Heart left ventricle (tissue), 16 donors: Measurements from ENCODE around the gene ZNF613. TPM values are rescaled to one million over a fixed set of nuclear protein-coding genes. Genes with fewer than 3 reads are reported as not detected.

ENCODE experiments used
- ATAC-seq, 4 donors: fragments of 200-7000 bp; cut with Tn5 transposase; one replicate each; pipeline ENCODE4 v1.9.1; 2020 to 2022; ENCODE audit warnings: moderate library complexity in 4 of 4, mild to moderate bottlenecking in 3 of 4, moderate number of reproducible peaks in 1 of 4
- DNase-seq, 5 donors: peaks; one replicate each; pipeline ENCODE4 v3.0.0-alpha.2; 2020
- H3K27ac ChIP-seq, 12 donors: fragments of 200-600 bp; sonication (generic) in 4 of 12; one replicate each; pipeline versions ENCODE4 v1.5.0 to v1.8.0; 2016 to 2022; ENCODE audit warnings: mild to moderate bottlenecking in 2 of 12
- H3K27me3 ChIP-seq, 9 donors: fragments of 200-600 bp; sonication (generic) in 2 of 9; one replicate each; pipeline versions ENCODE4 v1.5.1 to v1.8.0; 2016 to 2022; ENCODE audit warnings: mild to moderate bottlenecking in 3 of 9
- H3K36me3 ChIP-seq, 9 donors: fragments of 200-600 bp; sonication (generic) in 2 of 9; one replicate each; pipeline versions ENCODE4 v1.5.0 to v1.8.0; 2018 to 2022; ENCODE audit warnings: mild to moderate bottlenecking in 2 of 9
- H3K4me1 ChIP-seq, 12 donors: fragments of 200-600 bp; sonication (generic) in 4 of 12; one replicate each; pipeline versions ENCODE4 v1.5.0 to v1.8.0; 2016 to 2022; ENCODE audit warnings: mild to moderate bottlenecking in 3 of 12
- H3K4me3 ChIP-seq, 12 donors: fragments of 200-600 bp; sonication (generic) in 4 of 12; one replicate each; pipeline versions ENCODE4 v1.5.0 to v1.8.0; 2017 to 2022; ENCODE audit warnings: mild to moderate bottlenecking in 9 of 12, moderate library complexity in 4 of 12
- H3K9me3 ChIP-seq, 12 donors: fragments of 200-600 bp; sonication (generic) in 4 of 12; one replicate each; pipeline versions ENCODE4 v1.5.0 to v1.8.0; 2016 to 2022; ENCODE audit warnings: mild to moderate bottlenecking in 1 of 12
- CTCF ChIP-seq, 12 donors: fragments of 200-600 bp; sonication (generic) in 4 of 12; IDR thresholded peaks; one replicate each; pipeline versions ENCODE4 v1.5.0 to v1.8.0; 2018 to 2022; ENCODE audit warnings: antibody characterized with exemption in 12 of 12, mild to moderate bottlenecking in 5 of 12
- POLR2A ChIP-seq, 2 donors: fragments of 450-650 bp; IDR thresholded peaks; one replicate each; pipeline ENCODE4 v1.6.1; 2017; ENCODE audit warnings: antibody characterized with exemption in 2 of 2, mild to moderate bottlenecking in 2 of 2, moderate library complexity in 2 of 2
- WGBS, 4 donors: extraction: QIAGEN DNeasy Blood & Tissue Kit in 2 of 4; methylation state at CpG; one replicate each; pipeline versions ENCODE4 v1.1.5 to v1.1.7; 2013 to 2018; 5-methylcytosine and 5-hydroxymethylcytosine counted together
- intact Hi-C, 10 donors: fragments of 100-400 bp; cut with DNase I; formaldehyde crosslinking; loops; one replicate each; pipeline versions ENCODE4 v1.11.1 to v1.14.2; 2022
- polyA plus RNA-seq, 2 donors: library from polyadenylated mRNA; stranded (reverse); fragments of 200-250 nt; gene quantifications; one replicate each; pipeline ENCODE4 v1.2.3, GENCODE V29; 2013
- total RNA-seq, 9 donors: library from RNA; depleted of rRNA in 2 of 9; stranded (reverse); fragments of >200 nt in 2 of 9; fragmentation: NEBNext Ultra II Directional in 3 of 9; extraction: Animal tissue kit (Norgen Biotek cat#: 25700) in 3 of 9; gene quantifications; one replicate each; pipeline versions ENCODE4 v1.1.0 to v1.2.4, GENCODE V29; 2016 to 2023
- donor health status: ischemic (EF 13 %, LVEDD 7.1; RV severe dilation, severe dysfunction).
- donor health status: healthy with polysubstance abuse.
- donor health status: DM: no; HTN: yes; CAD: no.
- donor health status: DM: no; HTN: no; CAD: no.
- donor health status: ischemic (EF 25% LVEDD 6.9; RV normal size, moderate dysfunction).
- donor health status: ischemic (EF 25% LVEDD 5.7; RV mildly dilated, moderate dysfunction).
- donor health status: healthy.
- donor health status: DM: yes; HTN: yes; CAD: no.
- donor health status: ischemic (EF 35%, LVEDD 5.7; RV mildly dilated, moderate dysfunction).
- donor health status: nonischemic (EF 11% LVEDD 7.7; RV severe dilation, severe dysfunction).
- donor health status: DM: yes; HTN: yes; CAD: no.
- donor health status: PGD.
- donor health status: ischemic (EF 29% LVEDD 5.4; RV normal size, mild dysfunction).
- donor health status: nonischemic (EF 23%, LVEDD 6.1; RV moderate dilation, normal function).

ZNF613 gene
- total and polyA plus RNA-seq, 11 donors = 2.4 to 6.8 (median 4.3) TPM

DNA sequence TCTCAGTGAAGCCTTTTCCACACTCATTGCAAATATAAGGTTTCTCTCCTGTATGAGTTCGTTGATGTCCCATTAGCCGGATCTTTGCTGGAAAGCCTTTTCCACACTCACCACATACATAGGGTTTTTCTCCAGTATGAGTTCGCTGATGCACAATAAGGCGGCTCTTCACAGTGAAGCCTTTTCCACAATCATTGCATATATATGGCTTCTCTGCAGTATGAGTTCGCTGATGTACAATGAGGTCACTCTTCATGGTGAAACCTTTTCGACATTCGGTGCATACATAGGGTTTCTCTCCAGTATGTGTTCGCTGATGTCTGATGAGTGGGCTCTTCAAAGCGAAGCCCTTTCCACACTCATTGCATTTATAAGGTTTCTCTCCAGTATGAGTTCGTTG, 66.2 kb downstream of the ZNF613 start:
- ATAC-seq (no peak), DNase-seq (no peak)
- 97 to 99% (median 98%) methylated on average over 10 of the region's 10 CpGs for WGBS, 4 donors
- Histone ChIP-seq H3K27me3 (no peaks in the 10 kb centered on the region), H3K4me3 (no peak overlapping the region), H3K9me3 (peaks cover 7 to 100% (median 85%) of the 10 kb centered on the region in 12 donors), H3K36me3 (peaks cover 15 to 70% (median 51%) of the 10 kb centered on the region in 9 donors), H3K4me1 (no peaks in the 10 kb centered on the region), H3K27ac (no peak overlapping the region)
- no peak for TF ChIP-seq CTCF (IDR thresholded peaks at IDR 0.05)
- TF ChIP-seq POLR2A (IDR thresholded peaks at IDR 0.05) = no peak
- intact Hi-C loops = no loop called here

GRCh38 chr19:51994048-51994644, 66.9 kb downstream of the ZNF613 start:
- WGBS, 4 donors = 97 to 100% (median 99%) methylated on average over 2 of the region's 2 CpGs
- intact Hi-C loops = no loop called here
- H3K4me3 ChIP-seq = no peak overlapping the region

More at GRCh38 chr19:51994048-51994644, 66.9 kb downstream of the ZNF613 start:
- H3K27me3 ChIP-seq = no peaks in the 10 kb centered on the region
- H3K4me1 ChIP-seq = no peaks in the 10 kb centered on the region
- peaks cover 7 to 100% (median 86%) of the 10 kb centered on the region in 12 donors for H3K9me3 ChIP-seq
- H3K27ac ChIP-seq = no peak overlapping the region
- ATAC-seq (no peak), DNase-seq (no peak)
- TF ChIP-seq CTCF (IDR thresholded peaks at IDR 0.05) = no peak
- no peak for TF ChIP-seq POLR2A (IDR thresholded peaks at IDR 0.05)
- H3K36me3 ChIP-seq = peaks cover 15 to 77% (median 58%) of the 10 kb centered on the region in 9 donors

Other genes with a start within 250 kb of the ZNF613 start
- gene SPACA6, start 234.1 kb upstream of the ZNF613 start, total RNA-seq = 10 to 100 TPM in 5 of 9 donors, 1 to 10 TPM in 4; 2.9 to 15.1 (median 10.2) TPM
- gene SPACA6, start 234.1 kb upstream of the ZNF613 start, polyA plus RNA-seq = 10 to 100 TPM in 1 of 2 donors, 1 to 10 TPM in 1; 6.1 to 16.8 TPM
- 10 to 100 TPM in 1 of 9 donors, 1 to 10 TPM in 1, under 1 TPM in 4, not detected in 3; 0.17 to 16.0 (median 0.81) TPM for gene HAS1, start 203.5 kb upstream of the ZNF613 start, total RNA-seq
- under 1 TPM; 0.15 to 0.40 TPM for gene HAS1, start 203.5 kb upstream of the ZNF613 start, polyA plus RNA-seq
- 10 to 100 TPM in 2 of 9 donors, 1 to 10 TPM in 7; 1.8 to 39.4 (median 4.7) TPM for gene FPR1, start 175.6 kb upstream of the ZNF613 start, total RNA-seq
- 1 to 10 TPM in 1 of 2 donors, under 1 TPM in 1; 0.15 to 4.8 TPM for gene FPR1, start 175.6 kb upstream of the ZNF613 start, polyA plus RNA-seq
- gene FPR2, start 166.3 kb upstream of the ZNF613 start, total RNA-seq = 10 to 100 TPM in 1 of 9 donors, 1 to 10 TPM in 2, under 1 TPM in 5, not detected in 1; 0.24 to 11.1 (median 0.80) TPM
- gene FPR2, start 166.3 kb upstream of the ZNF613 start, polyA plus RNA-seq = 1 to 10 TPM in 1 of 2 donors, under 1 TPM in 1; 0.11 to 1.1 TPM
- 10 to 100 TPM in 2 of 9 donors, 1 to 10 TPM in 7; 1.8 to 35.5 (median 3.1) TPM for gene FPR3, start 132.3 kb upstream of the ZNF613 start, total RNA-seq
- gene FPR3, start 132.3 kb upstream of the ZNF613 start, polyA plus RNA-seq = 1 to 10 TPM in 1 of 2 donors, under 1 TPM in 1; 0.38 to 2.4 TPM
- 10 to 100 TPM in 1 of 9 donors, 1 to 10 TPM in 8; 6.2 to 12.8 (median 7.7) TPM for gene ZNF577, start 39.5 kb upstream of the ZNF613 start, total RNA-seq
- 1 to 10 TPM; 8.3 to 9.2 TPM for gene ZNF577, start 39.5 kb upstream of the ZNF613 start, polyA plus RNA-seq
- gene ZNF649, start 22.5 kb upstream of the ZNF613 start, total RNA-seq = 10 to 100 TPM in 1 of 9 donors, 1 to 10 TPM in 8; 4.6 to 11.9 (median 8.6) TPM
- 1 to 10 TPM; 2.7 to 7.1 TPM for gene ZNF649, start 22.5 kb upstream of the ZNF613 start, polyA plus RNA-seq
- gene ZNF350, start 59.4 kb downstream of the ZNF613 start, total RNA-seq = 10 to 100 TPM in 1 of 9 donors, 1 to 10 TPM in 8; 3.4 to 10.7 (median 7.6) TPM
- 1 to 10 TPM; 4.6 to 5.5 TPM for gene ZNF350, start 59.4 kb downstream of the ZNF613 start, polyA plus RNA-seq
- gene ZNF615, start 80.7 kb downstream of the ZNF613 start, total RNA-seq = 10 to 100 TPM in 6 of 9 donors, 1 to 10 TPM in 3; 7.5 to 14.8 (median 10.2) TPM
- gene ZNF615, start 80.7 kb downstream of the ZNF613 start, polyA plus RNA-seq = 1 to 10 TPM; 3.9 to 6.4 TPM
- gene ZNF614, start 100.9 kb downstream of the ZNF613 start, total RNA-seq = 1 to 10 TPM; 4.6 to 7.9 (median 6.8) TPM
- 1 to 10 TPM; 2.1 to 5.6 TPM for gene ZNF614, start 100.9 kb downstream of the ZNF613 start, polyA plus RNA-seq
- gene ZNF432, start 121.4 kb downstream of the ZNF613 start, total RNA-seq = 10 to 100 TPM in 1 of 9 donors, 1 to 10 TPM in 8; 3.4 to 10.9 (median 8.2) TPM
- gene ZNF432, start 121.4 kb downstream of the ZNF613 start, polyA plus RNA-seq = 1 to 10 TPM; 5.4 to 8.0 TPM
- gene ZNF841, start 168.3 kb downstream of the ZNF613 start, total RNA-seq = 10 to 100 TPM in 3 of 9 donors, 1 to 10 TPM in 6; 6.8 to 12.9 (median 8.5) TPM
- 1 to 10 TPM; 6.2 to 6.8 TPM for gene ZNF841, start 168.3 kb downstream of the ZNF613 start, polyA plus RNA-seq
- gene ZNF616, start 212.5 kb downstream of the ZNF613 start, total RNA-seq = 10 to 100 TPM in 1 of 9 donors, 1 to 10 TPM in 8; 1.8 to 10.0 (median 6.7) TPM
- gene ZNF616, start 212.5 kb downstream of the ZNF613 start, polyA plus RNA-seq = 1 to 10 TPM; 1.7 to 3.4 TPM
- gene ZNF836, start 244.1 kb downstream of the ZNF613 start, total RNA-seq = 10 to 100 TPM in 2 of 9 donors, 1 to 10 TPM in 7; 4.1 to 11.0 (median 7.3) TPM
- gene ZNF836, start 244.1 kb downstream of the ZNF613 start, polyA plus RNA-seq = 1 to 10 TPM; 3.0 to 4.7 TPM